Psoas muscle (tissue), 8 donors: Measurements from ENCODE around the gene OLFM2. TPM values are rescaled to one million over a fixed set of nuclear protein-coding genes. Genes with fewer than 3 reads are reported as not detected.

ENCODE experiments used
- ATAC-seq, 4 donors: fragments of 200-7000 bp; cut with Tn5 transposase; one replicate each; pipeline ENCODE4 v1.9.1; 2020; ENCODE audit warnings: moderate library complexity in 3 of 4, mild to moderate bottlenecking in 2 of 4
- DNase-seq, 2 donors: peaks; one replicate each; pipeline ENCODE4 v3.0.0-alpha.2; 2020
- H3K27ac ChIP-seq: fragments of 200-600 bp; one replicate; pipeline ENCODE4 v1.8.0; 2022
- H3K27me3 ChIP-seq, 3 donors: fragments of 200-600 bp in 1 of 3; one replicate each; pipeline versions ENCODE4 v1.6.1 to v1.8.0; 2013 to 2022; ENCODE audit warnings: low read length in 2 of 3, mild to moderate bottlenecking in 2 of 3, moderate library complexity in 1 of 3; ENCODE audit not compliant: insufficient read depth in 3 of 3
- H3K36me3 ChIP-seq, 2 donors: fragments of 200-600 bp in 1 of 2; one replicate each; pipeline versions ENCODE4 v1.6.1 to v1.8.0; 2013 to 2022; ENCODE audit warnings: low read depth in 1 of 2, mild to moderate bottlenecking in 1 of 2, moderate library complexity in 1 of 2; ENCODE audit not compliant: insufficient read depth in 1 of 2
- H3K4me1 ChIP-seq: fragments of 200-600 bp; one replicate; pipeline ENCODE4 v1.8.0; 2022
- H3K4me3 ChIP-seq: fragments of 200-600 bp; one replicate; pipeline ENCODE4 v1.8.0; 2022; ENCODE audit warnings: mild to moderate bottlenecking
- H3K9me3 ChIP-seq: fragments of 200-600 bp; one replicate; pipeline ENCODE4 v1.8.0; 2022
- WGBS, 3 donors: extraction: QIAGEN DNeasy Blood & Tissue Kit; methylation state at CpG; one replicate each; pipeline versions ENCODE4 v1.1.6 to v1.1.7; 2013; 5-methylcytosine and 5-hydroxymethylcytosine counted together
- intact Hi-C, 2 donors: fragments of 100-400 bp; cut with DNase I; formaldehyde crosslinking; loops; one replicate each; pipeline versions ENCODE4 v1.11.0 to v1.14.2; 2022
- polyA plus RNA-seq, 3 donors: library from polyadenylated mRNA; stranded (reverse); fragments of 200-250 nt; gene quantifications; one replicate each; pipeline ENCODE4 v1.2.3, GENCODE V29; 2013
- total RNA-seq, 4 donors: library from RNA; stranded (reverse); fragmentation: NEBNext Ultra II Directional in 2 of 4; extraction: Animal tissue kit (Norgen Biotek cat#: 25700) in 2 of 4; gene quantifications; one replicate each; pipeline versions ENCODE4 v1.2.1 to v1.2.4, GENCODE V29; 2021 to 2023
- TF ChIP-seq, protein P1 (sequence below): fragments of 200-600 bp; IDR thresholded peaks from one replicate; pipeline ENCODE4 v1.8.0; 2022; ENCODE audit warnings: antibody characterized with exemption
- donor health status: healthy with polysubstance abuse.
- donor health status: DM: no; HTN: no; CAD: no; lungs with moderate emphysema.
- donor health status: Bipolar disorder and iron deficiency.
- donor health status: healthy.
- donor health status: DM: yes; HTN: yes; CAD: no.
- donor health status: DM: no; HTN: no; CAD: no.
- donor health status: DM: no; HTN: no; CAD: no.
- donor health status: DM: yes; HTN: yes; CAD: no.

The OLFM2 gene
- total and polyA plus RNA-seq, 7 donors: 0.48 to 5.1 (median 1.0) TPM

DNA sequence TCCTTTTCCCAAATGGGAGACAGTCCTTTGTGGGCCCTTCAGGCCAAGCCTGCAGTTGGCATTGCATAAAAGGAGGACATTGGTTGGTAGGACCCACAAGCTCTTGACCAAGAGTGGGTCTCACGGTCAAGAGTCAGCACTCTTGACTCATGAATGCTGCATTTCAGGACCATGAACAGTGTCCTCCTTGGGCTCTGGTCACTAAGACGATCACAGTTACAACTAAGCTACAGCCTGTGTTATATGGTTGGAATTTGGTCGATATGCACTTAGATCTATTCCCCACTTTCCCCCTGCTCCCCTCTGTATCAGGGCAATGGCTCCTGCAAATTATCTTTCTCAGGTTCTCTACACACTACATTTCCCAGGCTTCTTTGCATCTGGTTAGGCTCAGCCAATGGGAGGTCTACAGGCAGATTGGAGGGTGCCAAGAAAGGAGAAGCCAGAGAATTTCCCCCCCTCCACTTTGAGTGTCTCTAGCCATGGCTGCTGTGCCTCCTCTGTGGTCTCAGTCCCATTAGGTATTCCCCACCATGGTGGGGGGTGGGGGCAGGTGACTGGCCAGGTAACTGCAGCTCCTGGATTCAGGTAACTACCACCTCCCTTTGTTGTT is 3.1 kb upstream of the OLFM2 start:
- WGBS, 3 donors: 40 to 43% (median 41%) methylated on average over 3 of the region's 3 CpGs
- H3K27ac ChIP-seq: no peak overlapping the region
- no peak for DNase-seq
- H3K4me1 ChIP-seq: peaks cover 3% of the 10 kb centered on the region
- intact Hi-C loops: no loop called here
- TF ChIP-seq, protein P1, sequence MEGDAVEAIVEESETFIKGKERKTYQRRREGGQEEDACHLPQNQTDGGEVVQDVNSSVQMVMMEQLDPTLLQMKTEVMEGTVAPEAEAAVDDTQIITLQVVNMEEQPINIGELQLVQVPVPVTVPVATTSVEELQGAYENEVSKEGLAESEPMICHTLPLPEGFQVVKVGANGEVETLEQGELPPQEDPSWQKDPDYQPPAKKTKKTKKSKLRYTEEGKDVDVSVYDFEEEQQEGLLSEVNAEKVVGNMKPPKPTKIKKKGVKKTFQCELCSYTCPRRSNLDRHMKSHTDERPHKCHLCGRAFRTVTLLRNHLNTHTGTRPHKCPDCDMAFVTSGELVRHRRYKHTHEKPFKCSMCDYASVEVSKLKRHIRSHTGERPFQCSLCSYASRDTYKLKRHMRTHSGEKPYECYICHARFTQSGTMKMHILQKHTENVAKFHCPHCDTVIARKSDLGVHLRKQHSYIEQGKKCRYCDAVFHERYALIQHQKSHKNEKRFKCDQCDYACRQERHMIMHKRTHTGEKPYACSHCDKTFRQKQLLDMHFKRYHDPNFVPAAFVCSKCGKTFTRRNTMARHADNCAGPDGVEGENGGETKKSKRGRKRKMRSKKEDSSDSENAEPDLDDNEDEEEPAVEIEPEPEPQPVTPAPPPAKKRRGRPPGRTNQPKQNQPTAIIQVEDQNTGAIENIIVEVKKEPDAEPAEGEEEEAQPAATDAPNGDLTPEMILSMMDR: no peak
- H3K27me3 ChIP-seq: peaks cover 5 to 27% (median 7%) of the 10 kb centered on the region in 3 donors
- H3K4me3 ChIP-seq: no peak overlapping the region
- no peaks in the 10 kb centered on the region for H3K36me3 ChIP-seq
- peaks cover 16% of the 10 kb centered on the region for H3K9me3 ChIP-seq
- no peak for ATAC-seq

DNA sequence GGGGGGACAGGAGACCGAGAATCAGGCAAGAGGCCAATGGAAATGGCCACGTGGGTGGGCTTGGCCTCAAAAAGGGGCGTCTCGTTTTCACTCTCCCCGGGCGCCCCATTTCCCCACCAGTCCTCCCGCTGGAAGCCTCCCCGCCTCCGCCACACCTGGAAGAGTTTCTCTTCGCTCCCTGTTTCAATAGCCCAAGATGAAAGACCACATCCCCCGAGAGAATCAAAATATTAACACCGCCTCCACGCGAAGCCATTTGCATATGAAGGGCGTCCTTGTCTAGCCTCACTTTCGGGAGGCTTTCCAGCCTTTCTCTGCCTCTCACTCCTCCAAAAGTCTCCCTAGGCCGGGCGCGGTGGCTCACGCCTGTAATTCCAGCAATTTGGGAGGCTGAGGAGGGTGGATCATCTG is 691 bp upstream of the OLFM2 start:
- TF ChIP-seq, protein P1: no peak
- Histone ChIP-seq H3K9me3 (peaks cover 10% of the 10 kb centered on the region), H3K4me3 (no peak overlapping the region), H3K27me3 (peaks cover 5 to 48% (median 15%) of the 10 kb centered on the region in 3 donors), H3K36me3 (no peaks in the 10 kb centered on the region), H3K4me1 (peaks cover 3% of the 10 kb centered on the region), H3K27ac (no peak overlapping the region)
- DNase-seq: no peak
- intact Hi-C loops: no loop called here
- WGBS, 3 donors: 13 to 19% (median 15%) methylated on average over 18 to 20 of the region's 20 CpGs
- ATAC-seq: no peak

DNA sequence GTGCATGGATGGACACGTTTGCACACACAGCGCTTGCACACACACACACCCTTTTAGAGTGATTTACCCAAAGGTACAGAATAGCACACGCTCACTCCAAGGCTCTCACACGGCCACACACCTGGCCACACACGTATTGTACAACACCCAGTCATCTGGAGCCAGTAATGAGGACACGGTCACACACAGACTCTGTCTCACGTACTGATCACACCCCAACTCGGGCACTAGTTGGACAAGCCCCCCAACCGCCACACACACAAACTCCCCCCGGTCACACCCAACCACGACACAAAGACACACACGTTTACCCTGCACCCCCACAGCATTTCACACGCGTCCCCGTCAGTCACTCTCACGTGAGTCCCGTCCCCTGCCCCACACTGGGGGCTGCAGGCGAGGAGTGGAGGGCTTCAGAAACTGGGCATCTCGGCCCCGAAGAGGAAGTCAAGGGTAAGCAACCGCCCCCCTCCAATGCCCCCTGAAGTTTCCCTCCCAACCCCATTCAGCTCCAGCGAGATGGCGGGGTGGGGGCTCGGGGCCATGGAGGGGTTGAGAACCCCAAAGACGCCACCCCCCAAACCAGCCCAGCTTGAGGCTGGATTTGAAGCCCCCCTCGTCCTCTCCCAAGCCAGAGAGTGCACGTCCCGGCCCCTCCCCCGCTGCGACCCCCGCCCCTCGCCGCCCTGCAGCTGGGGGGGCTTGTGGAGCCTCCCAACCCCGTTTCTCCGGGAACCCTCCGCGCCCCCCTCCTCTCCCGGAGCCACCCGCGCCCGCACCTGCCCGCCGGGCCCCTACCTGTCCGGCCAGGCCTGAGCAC is 599 bp downstream of the OLFM2 start:
- Histone ChIP-seq H3K36me3 (no peaks in the 10 kb centered on the region), H3K4me1 (peaks cover 6% of the 10 kb centered on the region), H3K4me3 (peak overlapping the region; percentile 47), H3K27me3 (peaks cover 5 to 48% (median 15%) of the 10 kb centered on the region in 3 donors), H3K9me3 (no peaks in the 10 kb centered on the region), H3K27ac (no peak overlapping the region)
- DNase-seq (no peak), ATAC-seq (no peak)
- intact Hi-C loops: no loop called here
- TF ChIP-seq, protein P1: no peak
- WGBS, 3 donors: 0 to 1% (median 1%) methylated on average over 30 to 44 of the region's 44 CpGs

DNA sequence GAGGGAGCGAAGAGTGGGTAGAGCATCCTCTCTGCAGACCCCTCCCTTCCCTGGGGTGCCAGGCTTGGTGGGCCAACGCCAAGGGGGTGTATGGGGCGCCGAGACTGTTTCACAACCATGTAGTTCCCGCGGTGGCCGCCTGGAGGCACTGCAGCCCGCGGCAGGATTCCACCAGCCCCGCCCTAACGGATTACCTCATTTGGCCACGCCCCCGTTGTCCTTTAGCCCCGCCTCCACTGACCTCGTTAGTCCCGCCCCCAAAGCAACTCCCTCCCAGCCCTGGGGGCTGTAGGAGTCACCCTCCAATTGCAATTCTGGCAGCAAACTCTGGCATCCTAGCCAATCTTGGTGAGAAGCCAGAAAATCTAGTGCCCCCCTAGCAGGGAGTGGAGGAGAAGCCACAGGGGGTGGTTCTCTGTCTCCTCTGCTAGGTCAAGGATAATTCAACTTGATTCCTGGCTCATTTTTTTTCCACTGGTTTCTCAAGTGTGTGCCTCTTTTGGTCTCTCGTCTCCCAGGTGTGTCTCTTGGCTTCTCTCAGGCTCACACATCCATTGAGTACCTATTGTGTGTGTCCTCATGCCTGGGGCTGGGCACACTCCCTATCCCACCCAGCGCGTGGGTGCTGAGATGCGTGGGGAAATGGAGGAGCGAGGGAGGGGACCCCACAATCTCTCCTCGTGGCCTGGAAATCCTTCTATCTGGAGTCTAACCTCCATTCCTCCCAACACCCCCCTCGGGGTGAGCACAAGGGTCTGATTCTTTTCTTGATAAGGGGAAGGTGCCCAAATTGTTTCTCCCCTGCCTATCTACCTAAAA is 2.0 kb downstream of the OLFM2 start:
- intact Hi-C loops: loop anchor here (5.0 kb wide), 3 partner anchors 93 to 458 kb away; partner anchors contain the start of gene MRPL4 (in 1 of the 2)
- DNase-seq (peak; percentile 74 to 82), ATAC-seq (peak; percentile 30 to 76 (median 72))
- peaks cover 6% of the 10 kb centered on the region for H3K4me1 ChIP-seq
- WGBS, 3 donors: 10 to 15% (median 14%) methylated on average over 22 to 23 of the region's 23 CpGs
- H3K27me3 ChIP-seq: peaks cover 5 to 48% (median 15%) of the 10 kb centered on the region in 3 donors
- no peak overlapping the region for H3K27ac ChIP-seq
- TF ChIP-seq, protein P1: peak; percentile 60
- no peaks in the 10 kb centered on the region for H3K36me3 ChIP-seq
- H3K4me3 ChIP-seq: no peak overlapping the region
- no peaks in the 10 kb centered on the region for H3K9me3 ChIP-seq
